Bronchial epithelial cell (primary cell): ENCODE data around the gene PLXNA4. TPM values are rescaled to one million over a fixed set of nuclear protein-coding genes. Genes with fewer than 3 reads are reported as not detected.

Experiments used
- DNase-seq: peaks from one replicate; pipeline ENCODE4 v3.0.0-alpha.2; 2010; ENCODE audit warnings: low read depth
- FAIRE-seq: peaks from 2 replicates; lab custom pipeline; 2011; peaks lifted over from hg19 to GRCh38; lab: Jason Lieb, UNC
- H3K27me3 ChIP-seq: 2 replicates; pipeline ENCODE4 v1.5.1; 2011; ENCODE audit warnings: low read length; ENCODE audit not compliant: control insufficient read depth, insufficient read depth
- H3K36me3 ChIP-seq: 2 replicates; pipeline ENCODE4 v1.5.1; 2011; ENCODE audit warnings: low read length; ENCODE audit not compliant: control insufficient read depth, insufficient read depth
- H3K4me3 ChIP-seq: 2 replicates; pipeline ENCODE4 v1.5.1; 2011; ENCODE audit warnings: mild to moderate bottlenecking, low read depth, low read length, control low read depth
- total RNA-seq: library from RNA; depleted of rRNA; stranded (reverse); fragments of >200 nt; gene quantifications from 2 replicates; pipeline ENCODE4 v1.2.1, GENCODE V29; 2014
- TF ChIP-seq, protein P1 (sequence below): IDR thresholded peaks from 2 replicates; pipeline ENCODE4 v1.5.1; 2011; ENCODE audit warnings: mild to moderate bottlenecking, moderate library complexity, low read length, control low read depth, inconsistent platforms; ENCODE audit not compliant: insufficient read depth, severe bottlenecking

The PLXNA4 gene
- total RNA-seq, 1 donor from 2014 or later: under 0.01 TPM

- FAIRE-seq (no peak), DNase-seq (no peak)
- no peaks in the 10 kb centered on the region for H3K36me3 ChIP-seq
- H3K27me3 ChIP-seq: peaks cover 2% of the 10 kb centered on the region
- TF ChIP-seq, protein P1, sequence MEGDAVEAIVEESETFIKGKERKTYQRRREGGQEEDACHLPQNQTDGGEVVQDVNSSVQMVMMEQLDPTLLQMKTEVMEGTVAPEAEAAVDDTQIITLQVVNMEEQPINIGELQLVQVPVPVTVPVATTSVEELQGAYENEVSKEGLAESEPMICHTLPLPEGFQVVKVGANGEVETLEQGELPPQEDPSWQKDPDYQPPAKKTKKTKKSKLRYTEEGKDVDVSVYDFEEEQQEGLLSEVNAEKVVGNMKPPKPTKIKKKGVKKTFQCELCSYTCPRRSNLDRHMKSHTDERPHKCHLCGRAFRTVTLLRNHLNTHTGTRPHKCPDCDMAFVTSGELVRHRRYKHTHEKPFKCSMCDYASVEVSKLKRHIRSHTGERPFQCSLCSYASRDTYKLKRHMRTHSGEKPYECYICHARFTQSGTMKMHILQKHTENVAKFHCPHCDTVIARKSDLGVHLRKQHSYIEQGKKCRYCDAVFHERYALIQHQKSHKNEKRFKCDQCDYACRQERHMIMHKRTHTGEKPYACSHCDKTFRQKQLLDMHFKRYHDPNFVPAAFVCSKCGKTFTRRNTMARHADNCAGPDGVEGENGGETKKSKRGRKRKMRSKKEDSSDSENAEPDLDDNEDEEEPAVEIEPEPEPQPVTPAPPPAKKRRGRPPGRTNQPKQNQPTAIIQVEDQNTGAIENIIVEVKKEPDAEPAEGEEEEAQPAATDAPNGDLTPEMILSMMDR: no peak
- H3K4me3 ChIP-seq: no peak overlapping the region
These were observed 431.2 kb downstream of the PLXNA4 start for GRCh38 chr7:132145063-132145462.

- H3K36me3 ChIP-seq: no peaks in the 10 kb centered on the region
- no peaks in the 10 kb centered on the region for H3K27me3 ChIP-seq
- no peak for DNase-seq
- TF ChIP-seq, protein P1: no peak
- FAIRE-seq: no peak
- no peak overlapping the region for H3K4me3 ChIP-seq
These were observed 434.3 kb downstream of the PLXNA4 start for GRCh38 chr7:132142006-132142405.

DNA sequence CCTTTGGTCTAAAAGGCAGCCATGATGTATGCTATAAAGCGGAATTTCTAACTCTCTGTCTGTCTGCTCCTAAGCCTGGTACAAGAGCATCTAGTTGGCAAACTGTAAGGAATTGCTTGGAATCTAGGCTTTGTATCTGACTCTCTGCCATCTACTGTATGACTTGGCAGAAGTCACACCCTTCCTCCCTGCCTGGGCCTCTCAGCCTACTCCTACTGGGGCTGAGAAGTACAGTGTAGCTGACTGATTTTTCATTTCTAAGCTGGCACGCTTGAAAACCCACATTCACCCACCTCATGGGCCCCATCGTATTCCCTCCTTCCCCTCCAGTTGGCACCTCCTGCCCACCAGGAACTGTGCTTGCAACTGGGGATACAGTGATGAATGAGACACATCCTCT lies 435.2 kb downstream of the PLXNA4 start:
- Histone ChIP-seq H3K4me3 (no peak overlapping the region), H3K36me3 (no peaks in the 10 kb centered on the region), H3K27me3 (no peaks in the 10 kb centered on the region)
- no peak for FAIRE-seq
- TF ChIP-seq, protein P1: no peak
- peak; percentile 36 for DNase-seq

DNA sequence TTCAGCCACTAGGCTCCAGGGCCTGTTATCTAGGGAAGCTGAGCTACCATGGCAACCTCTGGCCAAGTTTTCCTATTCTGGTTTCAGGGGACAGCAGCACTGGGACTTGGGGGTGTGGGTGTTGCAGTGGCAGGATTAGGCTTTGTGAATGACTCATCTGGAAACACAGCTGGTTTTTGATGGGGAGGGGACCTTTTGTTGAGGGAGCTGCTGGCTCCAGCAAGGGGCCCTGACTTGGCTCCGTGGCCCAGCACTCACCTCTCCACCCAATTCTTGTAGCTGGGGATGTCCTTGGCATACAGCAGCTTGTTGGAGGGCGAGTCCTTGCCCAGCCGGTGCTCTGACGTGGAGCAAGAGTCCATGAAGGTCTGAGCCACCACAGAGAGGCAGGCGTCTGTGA lies 435.9 kb downstream of the PLXNA4 start:
- Histone ChIP-seq H3K36me3 (no peaks in the 10 kb centered on the region), H3K27me3 (no peaks in the 10 kb centered on the region), H3K4me3 (no peak overlapping the region)
- DNase-seq (no peak), FAIRE-seq (no peak)
- TF ChIP-seq, protein P1: no peak

GRCh38 chr7:132138817-132139216 lies 437.5 kb downstream of the PLXNA4 start:
- no peaks in the 10 kb centered on the region for H3K36me3 ChIP-seq
- no peaks in the 10 kb centered on the region for H3K27me3 ChIP-seq
- TF ChIP-seq, protein P1: no peak
- FAIRE-seq: peak; percentile 13
- peak; percentile 84 for DNase-seq
- no peak overlapping the region for H3K4me3 ChIP-seq

DNA sequence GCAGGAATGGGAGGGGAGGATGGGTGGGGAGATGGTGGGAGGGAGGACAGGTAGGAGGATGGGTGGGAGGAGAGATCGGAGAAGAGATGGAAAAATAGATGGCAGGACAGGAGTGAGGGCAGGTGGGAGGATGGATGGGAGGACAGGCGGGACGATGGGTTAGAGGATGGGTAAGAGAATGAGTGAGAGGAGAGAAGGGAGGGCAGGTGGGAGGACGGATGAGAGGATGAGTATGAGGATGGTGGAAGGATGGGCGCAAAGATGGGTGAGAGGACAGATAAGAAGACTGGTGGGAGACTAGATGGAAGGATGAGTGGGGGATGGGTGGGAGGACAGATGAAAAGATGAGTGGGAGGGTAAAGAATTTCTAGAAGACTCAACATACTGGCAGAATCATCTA lies 438.6 kb downstream of the PLXNA4 start:
- H3K36me3 ChIP-seq: no peaks in the 10 kb centered on the region
- no peaks in the 10 kb centered on the region for H3K27me3 ChIP-seq
- no peak for DNase-seq
- FAIRE-seq: no peak
- H3K4me3 ChIP-seq: no peak overlapping the region
- TF ChIP-seq, protein P1: no peak
